Neural crest cell (in vitro differentiated cells): ENCODE measurements around the gene SYNE3. TPM values are rescaled to one million over a fixed set of nuclear protein-coding genes. Genes with fewer than 3 reads are reported as not detected.

Experiments
- DNase-seq: peaks from one replicate; pipeline ENCODE4 v3.0.0; 2021; ENCODE audit warnings: low read depth, mixed read lengths, low spot score
- H3K27ac Mint-ChIP-seq: one replicate; pipeline ENCODE4 v1.8.0; 2021; ENCODE audit warnings: mild to moderate bottlenecking, mixed read lengths; ENCODE audit not compliant: unreplicated experiment
- H3K27me3 Mint-ChIP-seq: 2 replicates; pipeline ENCODE4 v1.8.0; 2021; ENCODE audit warnings: low read depth, mild to moderate bottlenecking, mixed read lengths
- H3K36me3 Mint-ChIP-seq: 2 replicates; pipeline ENCODE4 v1.8.0; 2021; ENCODE audit warnings: low read depth, mild to moderate bottlenecking, mixed read lengths
- H3K4me1 Mint-ChIP-seq: 2 replicates; pipeline ENCODE4 v1.8.0; 2021; ENCODE audit warnings: mixed read lengths
- H3K4me3 Mint-ChIP-seq: one replicate; pipeline ENCODE4 v1.8.0; 2021; ENCODE audit warnings: mild to moderate bottlenecking, mixed read lengths
- H3K9me3 Mint-ChIP-seq: 2 replicates; pipeline ENCODE4 v1.8.0; 2021; ENCODE audit warnings: mixed read lengths
- total RNA-seq: library from RNA; stranded (reverse); gene quantifications from 2 replicates; pipeline ENCODE4 v1.2.1, GENCODE V29; 2021
- TF ChIP-seq, protein P1 (sequence below): fragments of 200-600 bp; sonication (generic); conservative IDR thresholded peaks from 2 replicates; pipeline ENCODE4 v1.5.0; 2021; ENCODE audit warnings: antibody characterized with exemption, mild to moderate bottlenecking

SYNE3 gene
- total RNA-seq, 1 donor from 2014 or later: 0.82 TPM

DNA sequence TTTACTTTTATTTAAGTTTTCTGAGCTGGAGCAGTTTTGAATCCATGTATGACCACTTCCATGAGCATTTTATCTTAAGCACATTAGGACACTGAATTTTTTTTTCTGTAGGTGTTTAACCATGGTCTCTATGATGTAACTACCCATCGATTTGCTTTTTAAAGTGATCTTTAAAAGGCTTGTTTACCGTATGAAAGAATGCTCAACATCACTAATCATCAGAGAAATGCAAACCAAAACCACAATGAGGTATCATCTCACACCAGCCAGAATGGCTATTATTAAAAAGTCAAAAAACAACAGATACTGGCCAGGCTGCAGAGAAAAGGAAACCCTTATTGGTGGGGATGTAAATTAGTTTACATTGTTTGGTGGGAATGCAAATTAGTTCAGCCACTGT is 41.4 kb upstream of the SYNE3 start:
- no peak overlapping the region for H3K4me3 Mint-ChIP-seq
- H3K9me3 Mint-ChIP-seq: no peaks in the 10 kb centered on the region
- TF ChIP-seq, protein P1, sequence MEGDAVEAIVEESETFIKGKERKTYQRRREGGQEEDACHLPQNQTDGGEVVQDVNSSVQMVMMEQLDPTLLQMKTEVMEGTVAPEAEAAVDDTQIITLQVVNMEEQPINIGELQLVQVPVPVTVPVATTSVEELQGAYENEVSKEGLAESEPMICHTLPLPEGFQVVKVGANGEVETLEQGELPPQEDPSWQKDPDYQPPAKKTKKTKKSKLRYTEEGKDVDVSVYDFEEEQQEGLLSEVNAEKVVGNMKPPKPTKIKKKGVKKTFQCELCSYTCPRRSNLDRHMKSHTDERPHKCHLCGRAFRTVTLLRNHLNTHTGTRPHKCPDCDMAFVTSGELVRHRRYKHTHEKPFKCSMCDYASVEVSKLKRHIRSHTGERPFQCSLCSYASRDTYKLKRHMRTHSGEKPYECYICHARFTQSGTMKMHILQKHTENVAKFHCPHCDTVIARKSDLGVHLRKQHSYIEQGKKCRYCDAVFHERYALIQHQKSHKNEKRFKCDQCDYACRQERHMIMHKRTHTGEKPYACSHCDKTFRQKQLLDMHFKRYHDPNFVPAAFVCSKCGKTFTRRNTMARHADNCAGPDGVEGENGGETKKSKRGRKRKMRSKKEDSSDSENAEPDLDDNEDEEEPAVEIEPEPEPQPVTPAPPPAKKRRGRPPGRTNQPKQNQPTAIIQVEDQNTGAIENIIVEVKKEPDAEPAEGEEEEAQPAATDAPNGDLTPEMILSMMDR: no peak
- H3K27me3 Mint-ChIP-seq: no peaks in the 10 kb centered on the region
- no peaks in the 10 kb centered on the region for H3K36me3 Mint-ChIP-seq
- H3K4me1 Mint-ChIP-seq: peaks cover 4% of the 10 kb centered on the region
- DNase-seq: no peak
- H3K27ac Mint-ChIP-seq: no peak overlapping the region

DNA sequence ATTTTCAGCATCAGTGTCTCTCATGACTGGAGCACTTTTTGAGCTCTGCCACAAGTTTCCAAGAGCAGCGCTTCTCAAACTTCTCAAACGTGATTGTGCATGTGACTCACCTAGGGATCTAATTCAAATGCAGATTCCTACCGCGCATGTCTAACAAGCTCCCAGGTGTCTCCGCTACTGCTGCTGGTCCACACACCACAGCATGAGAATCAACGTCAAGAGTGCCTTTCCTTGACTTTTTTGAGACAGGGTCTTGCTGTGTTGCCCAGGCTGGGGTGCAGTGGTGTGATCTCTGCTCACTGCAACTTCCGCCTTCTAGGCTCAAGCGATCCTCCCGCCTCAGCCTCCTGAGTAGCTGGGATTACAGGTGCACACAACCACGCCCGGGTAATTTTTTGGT is 40.8 kb upstream of the SYNE3 start:
- DNase-seq: no peak
- no peak overlapping the region for H3K4me3 Mint-ChIP-seq
- no peaks in the 10 kb centered on the region for H3K36me3 Mint-ChIP-seq
- H3K27me3 Mint-ChIP-seq: no peaks in the 10 kb centered on the region
- H3K27ac Mint-ChIP-seq: no peak overlapping the region
- H3K9me3 Mint-ChIP-seq: no peaks in the 10 kb centered on the region
- TF ChIP-seq, protein P1: no peak
- H3K4me1 Mint-ChIP-seq: peaks cover 4% of the 10 kb centered on the region

GRCh38 chr14:95555053-95555452 is 38.6 kb upstream of the SYNE3 start:
- no peak for DNase-seq
- H3K36me3 Mint-ChIP-seq: peaks cover 5% of the 10 kb centered on the region
- no peak overlapping the region for H3K27ac Mint-ChIP-seq
- TF ChIP-seq, protein P1: no peak
- no peaks in the 10 kb centered on the region for H3K27me3 Mint-ChIP-seq
- no peak overlapping the region for H3K4me3 Mint-ChIP-seq
- H3K9me3 Mint-ChIP-seq: peaks cover 5% of the 10 kb centered on the region
- no peaks in the 10 kb centered on the region for H3K4me1 Mint-ChIP-seq

DNA sequence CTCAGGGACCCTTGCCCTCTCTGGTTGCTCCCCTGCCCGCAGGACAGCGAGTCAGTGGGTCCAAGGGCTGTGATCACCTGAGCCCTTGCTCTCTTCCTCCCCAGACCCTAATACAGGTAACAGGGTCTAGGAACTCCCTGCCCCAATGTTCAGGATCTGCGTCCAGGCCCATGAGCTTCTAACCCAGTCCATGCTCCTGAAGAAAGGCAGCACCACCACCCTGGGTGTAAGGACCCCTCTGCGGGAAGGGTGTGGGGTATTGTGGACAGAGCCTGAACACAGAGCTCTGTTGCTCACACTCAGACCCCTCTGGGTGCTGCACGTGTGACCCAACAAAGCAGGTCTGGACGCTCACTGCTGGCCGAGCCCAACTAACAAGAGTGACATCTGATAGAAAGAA is 36.7 kb upstream of the SYNE3 start:
- Mint-ChIP-seq H3K4me3 (no peak overlapping the region), H3K36me3 (peaks cover 9% of the 10 kb centered on the region), H3K9me3 (peaks cover 5% of the 10 kb centered on the region), H3K27ac (no peak overlapping the region), H3K27me3 (no peaks in the 10 kb centered on the region), H3K4me1 (peaks cover 5% of the 10 kb centered on the region)
- TF ChIP-seq, protein P1: no peak
- DNase-seq: no peak

DNA sequence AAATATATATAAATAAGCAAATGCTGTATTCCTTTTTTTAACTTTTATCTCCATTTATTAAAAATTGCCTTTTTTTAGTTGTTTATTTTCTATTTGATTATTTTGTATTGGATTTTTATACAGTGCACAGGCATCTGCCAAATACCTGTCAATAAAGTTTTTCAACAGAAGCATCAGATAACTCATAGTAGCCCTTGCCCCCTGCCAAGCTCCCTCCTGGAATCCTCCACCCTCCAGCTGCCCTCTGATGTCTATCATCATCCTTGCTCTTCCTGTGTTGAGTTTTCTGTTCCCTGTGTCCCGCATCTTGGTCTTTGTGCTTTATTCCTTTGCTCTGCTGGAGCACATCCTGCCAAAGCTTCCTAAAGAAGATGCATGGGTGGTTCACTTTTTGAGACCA is 35.0 kb upstream of the SYNE3 start:
- Mint-ChIP-seq H3K36me3 (peaks cover 12% of the 10 kb centered on the region), H3K27me3 (no peaks in the 10 kb centered on the region), H3K4me1 (peaks cover 9% of the 10 kb centered on the region), H3K9me3 (peaks cover 5% of the 10 kb centered on the region), H3K4me3 (no peak overlapping the region), H3K27ac (no peak overlapping the region)
- no peak for DNase-seq
- TF ChIP-seq, protein P1: no peak
